ENCODE results near the gene BBC3. TPM values are rescaled to one million over a fixed set of nuclear protein-coding genes. Genes with fewer than 3 reads are reported as not detected.

BBC3 gene
- total and polyA plus RNA-seq, 5 donors = 2.1 to 4.3 (median 3.8) TPM

DNA sequence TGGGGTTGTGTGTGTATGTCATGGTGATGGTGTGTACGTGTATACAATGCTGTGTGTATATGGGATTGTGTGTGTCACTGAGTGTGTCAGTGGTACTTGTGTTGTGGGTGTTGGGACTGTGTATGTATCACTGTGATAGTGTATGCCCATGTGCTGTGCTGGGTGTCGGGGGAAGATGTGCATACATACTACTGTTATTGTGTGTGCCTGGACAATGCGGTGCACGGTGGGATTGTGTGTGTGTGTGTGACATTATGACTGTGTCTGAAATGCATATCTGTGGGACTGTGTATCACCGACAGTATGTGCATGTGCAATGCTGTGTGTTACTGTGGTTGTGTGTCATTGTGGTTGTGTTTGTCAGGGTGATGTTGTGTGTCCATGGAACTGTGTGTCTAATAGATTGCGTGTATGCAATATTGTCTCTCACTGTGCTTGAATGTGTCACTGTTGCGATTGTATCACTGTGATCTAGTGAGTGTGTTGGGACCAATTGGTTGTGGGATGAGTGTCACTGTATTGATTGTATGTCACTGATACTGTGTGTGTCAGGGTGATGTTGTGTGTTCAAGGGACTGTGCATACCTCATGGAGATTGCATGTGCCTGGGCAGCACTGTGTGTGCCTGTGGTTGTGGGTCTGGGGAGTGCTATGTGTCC is 11.0 kb upstream of the BBC3 start:
- intact Hi-C loops (cut with DNase I) = loop anchor here in 2 of 4 donors (5.0 kb wide), 1 partner anchor 95 kb away; no protein-coding TSS in a partner anchor
- ATAC-seq = no peak
- H3K4me1 ChIP-seq (ENCODE audit: control insufficient read depth, insufficient read depth, low read length) = peaks cover 3% of the 10 kb centered on the region

DNA sequence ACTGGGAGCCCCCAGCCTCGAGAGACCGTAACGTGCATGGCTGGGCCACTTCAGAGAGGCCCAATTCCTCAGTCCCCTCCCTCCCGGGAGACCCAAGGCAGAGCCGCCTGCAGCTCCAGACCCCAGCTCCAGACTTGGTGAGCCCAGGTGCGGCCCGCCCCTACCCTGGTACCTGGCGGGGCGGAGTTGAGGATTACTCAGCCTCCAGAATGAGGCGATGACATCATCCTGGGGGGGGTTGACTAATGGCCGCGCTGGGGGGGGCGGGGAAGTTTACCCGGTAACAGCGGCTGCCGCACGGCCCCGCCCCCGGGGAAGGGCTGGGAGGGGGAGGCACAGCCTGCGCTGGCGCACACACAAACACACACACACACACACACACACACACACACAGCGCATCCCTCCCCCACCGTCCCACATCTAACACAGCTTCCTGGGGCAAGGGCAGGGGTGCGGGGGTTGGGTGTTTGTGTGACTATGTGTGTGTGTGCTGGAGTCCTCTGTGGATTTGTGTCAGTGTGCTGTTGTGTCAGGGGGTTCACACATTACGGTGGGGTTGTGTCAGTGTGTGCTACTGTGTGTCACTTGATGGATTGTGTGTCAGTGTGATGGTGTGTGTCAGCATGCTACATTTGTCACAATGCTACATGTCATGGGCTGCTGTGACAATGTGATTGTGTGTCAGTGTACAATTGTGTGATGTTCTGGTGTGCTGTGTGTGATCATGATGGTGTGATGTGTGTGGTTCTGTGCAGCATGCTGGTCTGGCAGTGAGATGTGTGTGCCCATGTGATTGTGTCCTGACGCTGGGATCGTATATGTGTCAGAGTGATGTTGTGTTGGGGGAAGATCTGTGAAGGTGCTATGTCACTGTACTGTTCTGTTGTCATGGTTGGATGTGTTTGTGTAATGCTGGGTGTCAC is 10.3 kb upstream of the BBC3 start:
- H3K9me3 ChIP-seq (ENCODE audit: control insufficient read depth, low read length) = no peaks in the 10 kb centered on the region
- H3K4me1 ChIP-seq (ENCODE audit: control insufficient read depth, insufficient read depth, low read length) = peaks cover 3% of the 10 kb centered on the region
- no peak overlapping the region for H3K4me3 ChIP-seq (ENCODE audit: low read length)
- no peak overlapping the region for H3K27ac ChIP-seq (ENCODE audit: low read length)
- H3K27me3 ChIP-seq (ENCODE audit: control insufficient read depth, insufficient read depth) = no peaks in the 10 kb centered on the region
- 7% methylated on average over 27 of the region's 27 CpGs for WGBS
- intact Hi-C loops (cut with DNase I) = loop anchor here in 2 of 4 donors (5.0 kb wide), 1 partner anchor 94 kb away; no protein-coding TSS in a partner anchor
- DNase-seq (peak; percentile 72 to 89 (median 84)), ATAC-seq (peak in 1 of 2 donors; percentile 19)

More for the DNA sequence above, 11.0 kb upstream of the BBC3 start:
- DNase-seq = no peak
- Histone ChIP-seq H3K27ac (ENCODE audit: low read length) (no peak overlapping the region), H3K4me3 (ENCODE audit: low read length) (no peak overlapping the region), H3K9me3 (ENCODE audit: control insufficient read depth, low read length) (no peaks in the 10 kb centered on the region), H3K27me3 (ENCODE audit: control insufficient read depth, insufficient read depth) (no peaks in the 10 kb centered on the region)
- WGBS = 80% methylated on average over 7 of the region's 7 CpGs

DNA sequence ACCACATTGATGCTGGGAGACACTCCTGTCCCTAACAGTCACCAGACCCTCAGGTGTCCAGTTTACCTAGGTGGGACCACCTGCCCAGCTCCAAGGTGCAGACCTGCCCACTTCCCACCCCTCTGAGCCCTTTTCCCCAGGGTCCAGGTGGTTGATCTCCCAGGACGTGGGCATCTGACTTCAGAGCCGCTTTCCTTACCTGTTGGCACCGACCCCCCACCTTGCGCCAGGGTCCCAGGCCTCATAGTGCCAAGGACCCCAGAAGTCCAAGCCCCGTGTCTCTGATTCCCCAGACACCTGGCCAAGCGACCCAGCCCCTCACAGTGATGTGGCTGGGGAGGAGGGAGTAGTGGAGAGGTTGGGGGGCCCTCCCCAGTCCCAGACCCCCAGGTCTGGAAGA is 9.6 kb upstream of the BBC3 start:
- H3K4me3 ChIP-seq (ENCODE audit: low read length) = no peak overlapping the region
- H3K9me3 ChIP-seq (ENCODE audit: control insufficient read depth, low read length) = no peaks in the 10 kb centered on the region
- peaks cover 3% of the 10 kb centered on the region for H3K4me1 ChIP-seq (ENCODE audit: control insufficient read depth, insufficient read depth, low read length)
- intact Hi-C loops (cut with DNase I) = loop anchor here in 2 of 4 donors (5.0 kb wide), 1 partner anchor 93 kb away; no protein-coding TSS in a partner anchor
- no peak for DNase-seq
- 55% methylated on average over 6 of the region's 6 CpGs for WGBS
- H3K27ac ChIP-seq (ENCODE audit: low read length) = no peak overlapping the region
- H3K27me3 ChIP-seq (ENCODE audit: control insufficient read depth, insufficient read depth) = no peaks in the 10 kb centered on the region
- ATAC-seq = no peak

DNA sequence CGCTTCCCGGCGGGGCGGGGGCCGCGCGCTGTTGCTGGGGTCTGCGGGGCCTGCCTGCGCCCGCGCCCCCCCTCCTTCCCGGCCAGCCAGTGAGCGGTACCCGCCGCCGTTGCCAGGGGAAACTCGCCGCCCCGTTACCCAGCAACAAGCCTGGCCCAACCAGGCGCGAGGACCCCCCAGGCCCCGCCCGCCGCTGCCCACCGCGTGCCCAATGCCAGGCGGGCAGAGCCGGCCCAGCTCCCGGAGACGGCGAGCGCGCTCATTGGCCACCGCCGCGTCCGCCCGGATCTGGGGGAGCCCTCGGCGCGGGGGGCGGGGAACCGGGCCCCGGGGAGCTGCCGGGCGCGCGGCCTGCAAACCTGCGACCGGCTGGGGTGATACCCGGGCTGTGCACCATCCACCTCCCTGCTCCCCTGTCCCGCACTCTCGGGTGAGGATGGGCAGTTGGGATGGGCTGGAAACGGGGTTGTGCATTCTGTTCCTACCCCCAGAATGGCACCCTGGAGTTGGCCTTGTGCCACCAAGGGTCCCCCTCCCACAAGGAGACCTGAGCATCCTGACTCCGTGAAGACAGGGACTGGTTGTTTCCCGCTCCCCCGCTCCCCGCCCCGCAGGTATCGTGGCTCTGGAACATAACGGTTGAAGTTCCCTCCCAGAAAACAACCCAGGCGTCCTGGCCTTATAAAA is 8.8 kb upstream of the BBC3 start:
- no peaks in the 10 kb centered on the region for H3K27me3 ChIP-seq (ENCODE audit: control insufficient read depth, insufficient read depth)
- WGBS = 2% methylated on average over 62 of the region's 62 CpGs
- intact Hi-C loops (cut with DNase I) = loop anchor here in 2 of 4 donors (5.0 kb wide), 1 partner anchor 92 kb away; no protein-coding TSS in a partner anchor
- no peaks in the 10 kb centered on the region for H3K9me3 ChIP-seq (ENCODE audit: control insufficient read depth, low read length)
- H3K4me1 ChIP-seq (ENCODE audit: control insufficient read depth, insufficient read depth, low read length) = peaks cover 3% of the 10 kb centered on the region
- peak; percentile 56 to 88 (median 82) for DNase-seq
- no peak overlapping the region for H3K27ac ChIP-seq (ENCODE audit: low read length)
- ATAC-seq = peak in 1 of 2 donors; percentile 38
- peak overlapping the region; percentile 27 for H3K4me3 ChIP-seq (ENCODE audit: low read length)

DNA sequence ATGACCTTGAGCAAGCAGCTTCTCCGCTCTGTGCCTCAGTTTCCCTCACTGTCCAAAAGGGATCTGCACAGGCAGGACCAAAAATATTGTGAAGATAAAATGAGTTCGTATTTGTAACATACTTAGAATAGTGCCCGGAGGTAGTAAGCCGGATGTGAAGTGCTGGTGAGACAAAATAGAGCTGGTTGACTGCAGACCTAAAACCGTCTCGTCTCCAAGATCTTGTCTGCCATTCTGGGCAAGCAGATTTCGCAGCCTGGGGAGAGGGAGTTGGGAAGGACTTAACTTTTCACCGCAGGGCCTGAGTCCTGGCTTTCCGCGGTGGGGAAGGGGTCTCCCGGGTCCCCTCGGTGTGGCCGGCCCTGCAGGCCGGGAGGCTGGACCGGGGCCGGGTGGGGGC is 8.2 kb upstream of the BBC3 start:
- DNase-seq (no peak), ATAC-seq (no peak)
- Histone ChIP-seq H3K27ac (ENCODE audit: low read length) (no peak overlapping the region), H3K27me3 (ENCODE audit: control insufficient read depth, insufficient read depth) (no peaks in the 10 kb centered on the region), H3K4me1 (ENCODE audit: control insufficient read depth, insufficient read depth, low read length) (peaks cover 3% of the 10 kb centered on the region), H3K9me3 (ENCODE audit: control insufficient read depth, low read length) (no peaks in the 10 kb centered on the region), H3K4me3 (ENCODE audit: low read length) (peak overlapping the region; percentile 27)
- intact Hi-C loops (cut with DNase I) = no loop called here
- WGBS = 8% methylated on average over 16 of the region's 16 CpGs

DNA sequence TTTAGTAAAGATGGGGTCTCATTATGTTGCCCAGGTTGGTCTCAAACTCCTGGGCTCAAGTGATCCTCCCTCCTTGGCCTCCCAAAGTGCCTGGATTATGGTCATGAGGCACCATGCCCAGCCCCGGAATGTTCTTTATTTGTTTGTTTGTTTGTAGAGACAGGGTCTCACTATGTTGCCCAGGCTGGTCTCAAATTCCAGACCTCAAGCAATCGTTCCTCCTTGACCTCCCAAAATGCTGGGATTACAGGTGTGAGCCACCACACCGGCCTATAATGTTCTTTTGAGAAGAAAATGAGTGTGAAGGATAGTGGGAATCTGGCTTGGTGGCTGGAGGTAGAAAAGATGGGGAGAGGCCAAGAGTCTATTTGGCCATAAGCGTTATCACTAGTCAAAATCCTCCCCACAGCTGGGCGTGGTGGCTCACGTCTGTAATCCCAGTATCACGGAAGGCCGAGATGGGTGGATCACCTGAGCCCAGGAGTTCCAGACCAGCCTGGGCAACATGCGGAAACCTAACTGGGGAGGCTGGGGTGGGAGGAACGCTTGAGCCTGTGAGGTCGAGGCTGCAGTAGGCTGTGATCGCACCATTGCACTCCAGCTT is 5.2 kb upstream of the BBC3 start:
- DNase-seq (no peak), ATAC-seq (no peak)
- peaks cover 4% of the 10 kb centered on the region for H3K4me1 ChIP-seq (ENCODE audit: control insufficient read depth, insufficient read depth, low read length)
- intact Hi-C loops (cut with DNase I) = no loop called here
- no peak overlapping the region for H3K4me3 ChIP-seq (ENCODE audit: low read length)
- H3K9me3 ChIP-seq (ENCODE audit: control insufficient read depth, low read length) = no peaks in the 10 kb centered on the region
- WGBS = 87% methylated on average over 12 of the region's 12 CpGs
- no peak overlapping the region for H3K27ac ChIP-seq (ENCODE audit: low read length)
- H3K27me3 ChIP-seq (ENCODE audit: control insufficient read depth, insufficient read depth) = no peaks in the 10 kb centered on the region

DNA sequence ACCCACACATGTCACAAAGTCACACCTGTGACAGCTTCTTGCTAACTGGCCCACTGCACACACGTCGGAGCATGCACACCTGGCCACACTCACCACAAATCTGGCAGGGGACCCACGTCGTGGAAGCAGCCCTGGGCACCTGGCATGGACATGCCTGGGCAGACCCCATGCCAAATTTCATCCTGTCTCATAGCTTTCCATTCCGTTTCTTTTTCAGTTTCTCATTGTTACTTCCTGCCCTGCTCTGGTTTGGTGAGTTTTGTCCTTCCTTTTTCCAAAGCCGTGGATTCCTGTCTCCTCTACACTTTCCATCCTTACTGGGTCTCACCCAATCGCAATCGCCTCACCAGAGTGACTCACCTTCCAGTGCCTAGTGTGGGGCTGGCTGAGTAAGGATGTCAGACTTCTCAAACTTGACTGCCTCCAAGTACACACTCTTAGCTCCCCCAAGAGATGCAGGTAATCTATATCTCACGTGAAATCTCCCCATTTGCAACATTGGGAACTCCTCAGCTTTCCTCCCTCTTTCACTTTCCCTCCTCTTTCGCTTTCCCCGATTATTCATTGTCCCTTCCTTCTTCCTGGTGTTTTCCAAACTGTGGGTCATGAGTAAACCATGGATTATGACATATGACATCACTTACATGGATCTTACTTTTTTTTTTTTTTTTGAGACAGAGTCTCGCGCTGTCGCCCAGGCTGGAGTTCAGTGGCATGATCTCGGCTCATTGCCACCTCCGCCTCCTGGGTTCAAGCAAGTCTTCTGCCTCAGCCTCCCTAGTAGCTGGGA is 1.6 kb upstream of the BBC3 start:
- Histone ChIP-seq H3K9me3 (ENCODE audit: control insufficient read depth, low read length) (no peaks in the 10 kb centered on the region), H3K4me3 (ENCODE audit: low read length) (no peak overlapping the region), H3K4me1 (ENCODE audit: control insufficient read depth, insufficient read depth, low read length) (peaks cover 4% of the 10 kb centered on the region), H3K27ac (ENCODE audit: low read length) (peak overlapping the region; percentile 50), H3K27me3 (ENCODE audit: control insufficient read depth, insufficient read depth) (no peaks in the 10 kb centered on the region)
- 47% methylated on average over 16 of the region's 16 CpGs for WGBS
- DNase-seq (no peak), ATAC-seq (no peak)
- intact Hi-C loops (cut with DNase I) = no loop called here

DNA sequence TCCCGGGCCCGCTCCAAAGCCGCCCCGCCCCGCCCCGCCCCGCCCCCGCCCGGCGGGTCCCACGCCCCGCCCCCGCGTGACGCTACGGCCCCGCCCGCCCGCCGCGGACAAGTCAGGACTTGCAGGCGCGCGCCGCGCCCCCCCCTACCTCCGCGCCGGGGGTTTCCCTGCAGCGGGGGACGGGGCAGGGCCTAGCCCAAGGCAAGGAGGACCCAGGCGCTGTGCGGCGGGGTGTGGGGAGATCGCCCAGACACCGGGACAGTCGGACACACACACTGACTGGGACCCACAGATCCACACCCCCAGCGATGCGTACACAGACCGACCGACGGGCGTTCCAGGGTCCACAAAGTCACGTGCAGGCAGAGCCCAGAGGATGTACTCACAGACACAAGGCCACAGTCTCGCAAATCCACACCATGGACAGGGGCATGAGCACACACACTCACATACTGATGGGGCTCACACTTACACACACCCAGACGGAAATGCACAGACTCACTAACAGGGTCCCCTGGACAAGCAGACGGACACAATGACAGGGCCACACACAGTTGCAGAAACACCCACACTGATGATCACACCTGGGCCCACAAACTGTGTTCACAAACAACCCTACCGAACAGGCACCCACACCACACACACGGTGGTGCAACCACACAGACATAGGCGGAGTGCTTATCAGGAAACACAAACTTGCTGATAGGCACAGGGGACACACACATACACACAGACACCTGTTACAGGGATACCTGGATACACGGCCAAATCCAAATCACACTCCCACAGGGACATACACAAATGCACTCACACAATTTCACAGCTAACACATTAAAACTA is 436 bp upstream of the BBC3 start:
- Histone ChIP-seq H3K4me3 (ENCODE audit: low read length) (peak overlapping the region; percentile 89), H3K27ac (ENCODE audit: low read length) (peak overlapping the region; percentile 68), H3K27me3 (ENCODE audit: control insufficient read depth, insufficient read depth) (no peaks in the 10 kb centered on the region), H3K4me1 (ENCODE audit: control insufficient read depth, insufficient read depth, low read length) (peaks cover 6% of the 10 kb centered on the region), H3K9me3 (ENCODE audit: control insufficient read depth, low read length) (no peaks in the 10 kb centered on the region)
- intact Hi-C loops (cut with DNase I) = no loop called here
- WGBS = 8% methylated on average over 43 of the region's 51 CpGs
- DNase-seq (peak; percentile 89 to 97 (median 96)), ATAC-seq (peak; percentile 47 to 56)

DNA sequence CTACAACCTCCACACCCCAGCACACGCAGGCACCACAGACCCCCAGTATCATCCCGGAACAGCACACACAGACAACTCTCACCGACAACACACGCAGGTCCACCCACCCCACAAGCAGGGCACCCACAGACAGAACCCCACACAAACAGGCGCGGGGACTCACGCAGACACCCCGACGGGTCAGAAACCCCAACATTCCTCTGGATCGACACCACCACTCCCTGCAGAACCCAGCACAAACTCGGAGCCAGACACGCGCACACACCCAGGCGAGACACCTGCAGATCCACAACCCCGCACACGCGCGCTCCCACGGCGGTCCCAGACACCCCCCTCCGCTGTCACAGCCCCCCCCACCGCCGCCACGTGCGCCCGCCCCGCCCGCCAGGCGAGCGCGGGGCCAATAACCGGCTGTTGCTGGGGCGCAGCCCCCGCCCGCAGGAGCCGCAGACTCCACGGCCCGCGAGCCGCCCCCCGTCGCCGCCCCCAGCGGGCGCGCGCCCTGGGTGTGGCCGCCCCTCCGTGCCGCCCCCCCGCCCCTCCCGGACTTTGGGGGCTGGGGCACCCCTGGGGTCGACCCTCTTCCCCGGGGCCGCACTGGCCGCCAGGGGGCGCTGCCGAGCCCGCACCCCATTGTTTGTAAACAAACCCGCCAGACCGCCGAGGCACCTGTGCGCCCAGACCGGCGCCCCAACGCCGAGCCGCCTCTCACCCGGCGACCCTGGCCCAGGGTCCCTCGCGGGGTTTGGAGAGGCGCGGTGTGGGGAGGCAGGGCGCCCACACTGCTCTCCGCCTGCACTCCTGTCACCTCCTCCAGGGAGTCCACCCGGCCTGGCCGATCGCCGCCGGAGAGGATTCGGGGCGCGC is 712 bp downstream of the BBC3 start:
- Histone ChIP-seq H3K4me1 (ENCODE audit: control insufficient read depth, insufficient read depth, low read length) (peaks cover 8% of the 10 kb centered on the region), H3K27ac (ENCODE audit: low read length) (peak overlapping the region; percentile 32), H3K27me3 (ENCODE audit: control insufficient read depth, insufficient read depth) (no peaks in the 10 kb centered on the region), H3K4me3 (ENCODE audit: low read length) (peak overlapping the region; percentile 89), H3K9me3 (ENCODE audit: control insufficient read depth, low read length) (no peaks in the 10 kb centered on the region)
- peak; percentile 68 to 90 (median 88) for DNase-seq
- intact Hi-C loops (cut with DNase I) = no loop called here
- 1% methylated on average over 83 of the region's 84 CpGs for WGBS
- no peak for ATAC-seq

Data from right cardiac atrium (tissue), 5 donors.